Testis (tissue), 3 donors: ENCODE measurements around the gene PUSL1. TPM values are rescaled to one million over a fixed set of nuclear protein-coding genes. Genes with fewer than 3 reads are reported as not detected.

Experiments used
- DNase-seq: peaks from one replicate; pipeline ENCODE4 v3.0.0-alpha.2; 2019
- H3K27ac ChIP-seq, 2 donors: fragments of 200-600 bp; sonication (generic); one replicate each; pipeline ENCODE4 v1.5.1; 2019
- H3K27me3 ChIP-seq: fragments of 200-600 bp; sonication (generic); one replicate; pipeline ENCODE4 v1.5.1; 2019
- H3K36me3 ChIP-seq: fragments of 200-600 bp; sonication (generic); one replicate; pipeline ENCODE4 v1.5.1; 2017; ENCODE audit warnings: low read depth; ENCODE audit errors: missing control alignments
- H3K4me1 ChIP-seq: fragments of 200-600 bp; sonication (generic); one replicate; pipeline ENCODE4 v1.5.1; 2019
- H3K4me3 ChIP-seq, 2 donors: fragments of 200-600 bp; sonication (generic); one replicate each; pipeline ENCODE4 v1.5.1; 2017 to 2019
- H3K9me3 ChIP-seq: fragments of 200-600 bp; sonication (generic); one replicate; pipeline ENCODE4 v1.5.1; 2017
- POLR2A ChIP-seq: fragments of 450-650 bp; IDR thresholded peaks from one replicate; pipeline ENCODE4 v1.6.1; 2017; ENCODE audit warnings: antibody characterized with exemption, mild to moderate bottlenecking, moderate library complexity
- WGBS, 2 donors: methylation state at CpG; one replicate each; pipeline ENCODE4 v1.1.5; 2018; 5-methylcytosine and 5-hydroxymethylcytosine counted together
- intact Hi-C: fragments of 100-400 bp; cut with DNase I; formaldehyde crosslinking; loops from one replicate; pipeline ENCODE4 v1.15.1; 2023; ENCODE audit warnings: low total_unique reads
- polyA plus RNA-seq: library from polyadenylated mRNA; stranded (reverse); fragments of 350-450 nt; fragmentation: Illumina TruSeq; extraction: RNeasy Lipid Tissue Mini Kit (QIAGEN cat#74804); gene quantifications from one replicate; pipeline ENCODE4 v1.2.3, GENCODE V29; 2014; ENCODE audit warnings: low read depth, low replicate concordance; ENCODE audit not compliant: insufficient read depth
- total RNA-seq, 2 donors: library from RNA; depleted of rRNA; stranded (reverse); fragments of >200 nt; gene quantifications; one replicate each; pipeline ENCODE4 v1.2.3, GENCODE V29; 2016
- TF ChIP-seq, protein P1 (sequence below), 3 experiments: fragments of 450-650 bp in 2 of 3; fragments of 200-600 bp in 1 of 3; sonication (generic) in 1 of 3; IDR thresholded peaks; one replicate each; pipeline ENCODE4 v1.5.1; 2016 to 2019; ENCODE audit warnings: antibody characterized with exemption in 3 of 3, mild to moderate bottlenecking in 2 of 3, moderate library complexity in 1 of 3

Gene PUSL1
- total and polyA plus RNA-seq, 3 donors from 2014 or later = 12.4 to 39.0 (median 35.4) TPM

DNA sequence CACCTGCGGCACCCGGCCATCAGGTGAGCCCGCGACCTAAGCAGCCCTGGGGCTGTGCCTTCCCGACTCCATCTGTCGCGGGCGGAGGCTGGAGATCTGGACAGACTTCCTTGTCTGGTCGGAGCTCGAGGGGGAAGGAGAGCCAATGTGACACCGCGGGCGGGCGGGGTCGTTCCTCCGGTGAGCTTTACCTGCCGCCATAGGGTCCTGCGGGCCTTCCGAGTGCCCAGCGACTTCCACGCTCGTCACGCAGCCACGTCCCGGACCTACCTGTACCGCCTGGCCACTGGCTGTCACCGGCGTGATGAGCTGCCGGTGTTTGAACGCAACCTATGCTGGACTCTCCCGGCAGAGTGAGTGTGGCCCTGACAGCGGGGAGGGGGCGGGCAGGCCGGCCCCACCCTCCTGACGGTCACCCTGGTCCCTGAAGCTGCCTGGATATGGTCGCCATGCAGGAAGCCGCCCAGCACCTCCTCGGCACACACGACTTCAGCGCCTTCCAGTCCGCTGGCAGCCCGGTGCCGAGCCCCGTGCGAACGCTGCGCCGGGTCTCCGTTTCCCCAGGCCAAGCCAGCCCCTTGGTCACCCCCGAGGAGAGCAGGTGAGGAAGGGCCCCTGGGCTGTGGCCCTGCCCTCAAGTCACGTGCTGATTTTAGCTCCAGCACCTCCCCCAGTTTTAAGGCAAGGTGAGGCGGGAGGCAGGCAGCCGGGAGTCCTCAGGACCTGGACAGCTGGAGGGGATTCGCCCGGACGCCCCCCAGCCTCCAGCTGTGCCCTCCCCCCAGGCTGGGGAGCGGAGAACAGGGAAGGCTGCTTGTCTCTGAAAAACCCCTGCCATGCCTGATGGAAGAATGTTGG, 1.1 kb downstream of the PUSL1 start:
- H3K27me3 ChIP-seq = no peaks in the 10 kb centered on the region
- intact Hi-C loops = no loop called here
- H3K9me3 ChIP-seq = no peaks in the 10 kb centered on the region
- WGBS, 2 donors = 45% methylated on average over 48 of the region's 57 CpGs; no CpG with 5 or more reads in 1 of the 2 donors
- TF ChIP-seq POLR2A = no peak
- TF ChIP-seq, protein P1, sequence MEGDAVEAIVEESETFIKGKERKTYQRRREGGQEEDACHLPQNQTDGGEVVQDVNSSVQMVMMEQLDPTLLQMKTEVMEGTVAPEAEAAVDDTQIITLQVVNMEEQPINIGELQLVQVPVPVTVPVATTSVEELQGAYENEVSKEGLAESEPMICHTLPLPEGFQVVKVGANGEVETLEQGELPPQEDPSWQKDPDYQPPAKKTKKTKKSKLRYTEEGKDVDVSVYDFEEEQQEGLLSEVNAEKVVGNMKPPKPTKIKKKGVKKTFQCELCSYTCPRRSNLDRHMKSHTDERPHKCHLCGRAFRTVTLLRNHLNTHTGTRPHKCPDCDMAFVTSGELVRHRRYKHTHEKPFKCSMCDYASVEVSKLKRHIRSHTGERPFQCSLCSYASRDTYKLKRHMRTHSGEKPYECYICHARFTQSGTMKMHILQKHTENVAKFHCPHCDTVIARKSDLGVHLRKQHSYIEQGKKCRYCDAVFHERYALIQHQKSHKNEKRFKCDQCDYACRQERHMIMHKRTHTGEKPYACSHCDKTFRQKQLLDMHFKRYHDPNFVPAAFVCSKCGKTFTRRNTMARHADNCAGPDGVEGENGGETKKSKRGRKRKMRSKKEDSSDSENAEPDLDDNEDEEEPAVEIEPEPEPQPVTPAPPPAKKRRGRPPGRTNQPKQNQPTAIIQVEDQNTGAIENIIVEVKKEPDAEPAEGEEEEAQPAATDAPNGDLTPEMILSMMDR (IDR thresholded peaks at IDR 0.05) = no peak
- no peaks in the 10 kb centered on the region for H3K36me3 ChIP-seq
- H3K27ac ChIP-seq = peak overlapping the region in 1 of 2 donors; percentile 92
- peaks cover 35% of the 10 kb centered on the region for H3K4me1 ChIP-seq
- DNase-seq = no peak
- H3K4me3 ChIP-seq = peak overlapping the region; percentile 87 to 89

GRCh38 chr1:1310109-1310385, 1.6 kb downstream of the PUSL1 start:
- Histone ChIP-seq H3K27me3 (no peaks in the 10 kb centered on the region), H3K36me3 (no peaks in the 10 kb centered on the region), H3K27ac (no peak overlapping the region), H3K4me3 (no peak overlapping the region), H3K4me1 (peaks cover 29% of the 10 kb centered on the region), H3K9me3 (no peaks in the 10 kb centered on the region)
- TF ChIP-seq, protein P1 (IDR thresholded peaks at IDR 0.05) = no peak
- TF ChIP-seq POLR2A = no peak
- intact Hi-C loops = no loop called here
- 78 to 88% methylated on average over 3 of the region's 3 CpGs for WGBS, 2 donors
- DNase-seq = no peak

DNA sequence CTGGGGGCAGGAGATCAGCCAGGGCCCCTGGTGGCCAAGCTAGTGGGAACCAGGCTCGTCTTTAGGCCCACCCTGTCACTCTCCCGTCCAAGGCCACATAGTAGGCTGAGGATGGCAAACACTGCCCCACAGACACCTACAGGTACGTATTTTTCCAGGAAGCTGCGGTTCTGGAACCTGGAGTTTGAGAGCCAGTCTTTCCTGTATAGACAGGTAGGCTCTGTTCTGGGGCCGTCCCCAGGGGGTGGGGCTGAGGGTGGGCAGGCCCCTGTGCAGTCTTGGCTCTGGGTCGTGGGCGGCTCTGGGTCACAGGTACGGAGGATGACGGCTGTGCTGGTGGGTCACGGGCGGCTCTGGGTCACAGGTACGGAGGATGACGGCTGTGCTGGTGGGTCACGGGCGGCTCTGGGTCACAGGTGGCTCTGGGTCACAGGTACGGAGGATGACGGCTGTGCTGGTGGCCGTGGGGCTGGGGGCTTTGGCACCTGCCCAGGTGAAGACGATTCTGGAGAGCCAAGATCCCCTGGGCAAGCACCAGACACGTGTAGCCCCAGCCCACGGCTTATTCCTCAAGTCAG, 2.2 kb downstream of the PUSL1 start:
- H3K9me3 ChIP-seq = no peaks in the 10 kb centered on the region
- intact Hi-C loops = no loop called here
- H3K27me3 ChIP-seq = no peaks in the 10 kb centered on the region
- no peaks in the 10 kb centered on the region for H3K36me3 ChIP-seq
- no peak overlapping the region for H3K27ac ChIP-seq
- no peak overlapping the region for H3K4me3 ChIP-seq
- TF ChIP-seq, protein P1 (IDR thresholded peaks at IDR 0.05) = no peak
- TF ChIP-seq POLR2A = no peak
- H3K4me1 ChIP-seq = peaks cover 24% of the 10 kb centered on the region
- no peak for DNase-seq
- 73 to 91% methylated on average over 10 to 21 of the region's 21 CpGs for WGBS, 2 donors

DNA sequence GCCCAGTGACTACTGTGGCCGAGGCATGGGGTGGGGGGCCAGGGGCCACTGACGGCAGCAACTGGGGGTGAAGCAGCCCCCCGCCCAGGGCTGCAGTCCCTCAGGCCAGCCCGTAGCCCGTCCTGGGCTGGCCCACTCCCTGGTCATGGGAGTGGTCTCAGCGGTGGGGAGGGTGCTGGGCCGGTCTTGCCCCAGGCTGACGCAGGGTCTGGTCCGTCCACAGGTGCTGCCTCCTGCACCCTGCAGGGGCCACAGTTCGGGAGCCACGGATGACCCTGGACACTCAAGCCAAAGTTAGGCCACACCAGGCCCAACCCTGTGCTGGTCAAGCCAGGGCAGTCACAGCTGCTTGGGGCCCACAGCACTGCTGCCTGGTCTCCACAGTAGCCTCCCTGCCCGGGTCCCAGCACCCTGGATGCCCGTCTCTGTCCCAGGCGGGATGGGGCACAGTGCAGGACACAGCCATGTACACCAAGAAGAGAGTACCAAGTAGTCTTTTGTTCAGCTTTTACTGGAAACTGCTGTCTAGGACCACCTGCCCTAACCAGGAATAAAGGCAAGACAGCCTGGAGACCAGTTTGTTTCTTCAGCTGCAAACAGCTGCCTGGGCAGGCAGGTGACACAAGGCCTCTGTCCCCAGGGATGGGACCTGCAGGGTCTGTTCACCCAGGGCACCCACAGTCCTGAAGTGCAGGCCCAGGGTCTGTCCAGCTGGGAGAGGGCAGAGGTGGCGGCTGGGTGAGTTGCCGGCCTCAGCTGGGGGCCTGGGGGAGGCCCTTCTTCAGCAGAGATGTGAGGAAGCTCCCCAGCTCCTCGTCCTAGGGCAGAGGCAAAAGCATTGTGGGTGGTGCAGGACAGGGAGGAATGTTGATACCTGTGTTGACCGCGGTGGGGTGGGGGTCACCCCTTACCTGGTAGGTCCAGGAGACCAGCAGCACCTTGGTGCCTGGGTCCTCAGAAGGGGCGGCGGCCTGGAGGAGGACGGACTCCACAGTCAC, 3.0 kb downstream of the PUSL1 start:
- no peak for DNase-seq
- H3K36me3 ChIP-seq = no peaks in the 10 kb centered on the region
- TF ChIP-seq POLR2A = no peak
- TF ChIP-seq, protein P1 (IDR thresholded peaks at IDR 0.05) = no peak
- no peaks in the 10 kb centered on the region for H3K9me3 ChIP-seq
- 84 to 85% methylated on average over 7 to 20 of the region's 22 CpGs for WGBS, 2 donors
- H3K4me1 ChIP-seq = peaks cover 15% of the 10 kb centered on the region
- H3K4me3 ChIP-seq = no peak overlapping the region
- intact Hi-C loops = no loop called here
- no peaks in the 10 kb centered on the region for H3K27me3 ChIP-seq
- no peak overlapping the region for H3K27ac ChIP-seq
